Measurements from ENCODE around the gene PTBP1.
"Not testable (repeated sequence)": the region's sequence is repeated elsewhere in the genome, so short reads cannot be mapped to it uniquely, and the experiment has no call there.

The PTBP1 gene

GRCh38 chr19:850221-850978, 53.1 kb downstream of the PTBP1 start:
- DNase-seq (ENCODE audit: low read depth, low spot score) = no peak
- H3K27ac ChIP-seq = no peak overlapping the region

- H3K27ac ChIP-seq = no peak overlapping the region
- DNase-seq (ENCODE audit: low read depth, low spot score) = no peak
Measured at GRCh38 chr19:850979-851335, 53.7 kb downstream of the PTBP1 start.

DNA sequence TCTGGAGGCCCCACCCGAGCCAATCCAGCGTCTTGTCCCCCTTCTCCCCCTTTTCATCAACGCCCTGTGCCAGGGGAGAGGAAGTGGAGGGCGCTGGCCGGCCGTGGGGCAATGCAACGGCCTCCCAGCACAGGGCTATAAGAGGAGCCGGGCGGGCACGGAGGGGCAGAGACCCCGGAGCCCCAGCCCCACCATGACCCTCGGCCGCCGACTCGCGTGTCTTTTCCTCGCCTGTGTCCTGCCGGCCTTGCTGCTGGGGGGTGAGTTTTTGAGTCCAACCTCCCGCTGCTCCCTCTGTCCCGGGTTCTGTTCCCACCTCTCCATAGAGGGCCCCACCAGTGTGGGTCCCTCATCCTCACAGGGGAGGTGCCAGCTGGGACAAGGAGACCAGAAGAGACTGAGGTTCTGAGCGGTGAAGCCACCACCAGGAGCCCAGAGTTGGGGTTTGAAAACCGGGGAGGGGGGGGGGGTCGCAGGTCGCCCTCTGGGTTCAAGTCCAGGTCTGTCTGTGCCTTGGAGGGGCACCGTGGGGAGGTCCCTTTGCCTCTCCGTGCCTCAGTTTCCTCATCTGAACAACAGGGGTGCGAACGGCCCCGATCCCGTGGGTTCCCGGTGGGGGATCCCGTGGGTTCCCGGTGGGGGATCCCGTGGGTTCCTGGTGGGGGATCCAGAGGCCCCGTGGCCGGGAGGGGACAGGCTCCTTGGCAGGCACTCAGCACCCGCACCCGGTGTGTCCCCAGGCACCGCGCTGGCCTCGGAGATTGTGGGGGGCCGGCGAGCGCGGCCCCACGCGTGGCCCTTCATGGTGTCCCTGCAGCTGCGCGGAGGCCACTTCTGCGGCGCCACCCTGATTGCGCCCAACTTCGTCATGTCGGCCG, 55.1 kb downstream of the PTBP1 start, which contains the start of gene ELANE:
Gene ELANE, plus strand, starts transcription at position 168 of the 878 bp plus-strand sequence. Its CDS starts 26 bp downstream, at position 194.
- DNase-seq (ENCODE audit: low read depth, low spot score) = no peak
- H3K27ac ChIP-seq = no peak within 1 kb of the TSS

- H3K27ac ChIP-seq = no peak overlapping the region
Measured at GRCh38 chr19:853014-853585, 55.8 kb downstream of the PTBP1 start.

DNA sequence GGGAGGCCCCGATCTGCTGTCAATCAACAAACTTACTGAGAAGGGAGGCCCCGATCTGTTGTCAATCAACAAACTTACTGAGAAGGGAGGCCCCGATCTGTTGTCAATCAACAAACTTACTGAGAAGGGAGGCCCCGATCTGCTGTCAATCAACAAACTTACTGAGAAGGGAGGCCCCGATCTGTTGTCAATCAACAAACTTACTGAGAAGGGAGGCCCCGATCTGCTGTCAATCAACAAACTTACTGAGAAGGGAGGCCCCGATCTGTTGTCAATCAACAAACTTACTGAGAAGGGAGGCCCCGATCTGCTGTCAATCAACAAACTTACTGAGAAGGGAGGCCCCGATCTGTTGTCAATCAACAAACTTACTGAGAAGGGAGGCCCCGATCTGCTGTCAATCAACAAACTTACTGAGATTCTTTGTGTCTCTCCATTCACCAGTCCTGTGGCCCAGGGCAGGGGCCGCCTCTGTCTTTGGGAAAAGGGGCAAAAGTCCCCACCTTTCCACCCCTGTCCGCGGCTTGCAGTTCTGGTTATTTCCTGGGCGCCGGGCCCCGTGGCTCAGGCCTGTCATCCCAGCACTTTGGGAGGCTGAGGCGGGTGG, 56.5 kb downstream of the PTBP1 start:
- not testable (repeated sequence) for H3K27ac ChIP-seq; DNase-seq (ENCODE audit: low read depth, low spot score)

More at GRCh38 chr19:853014-853585, 55.8 kb downstream of the PTBP1 start:
- no peak for DNase-seq (ENCODE audit: low read depth, low spot score)

- no peak overlapping the region for H3K27ac ChIP-seq
- no peak for DNase-seq (ENCODE audit: low read depth, low spot score)
Measured at GRCh38 chr19:854549-854948, 57.3 kb downstream of the PTBP1 start.

GRCh38 chr19:855142-855541, 57.9 kb downstream of the PTBP1 start:
- H3K27ac ChIP-seq = no peak overlapping the region
- DNase-seq (ENCODE audit: low read depth, low spot score) = no peak

GRCh38 chr19:855566-856120, 58.4 kb downstream of the PTBP1 start:
- DNase-seq (ENCODE audit: low read depth, low spot score) = no peak
- H3K27ac ChIP-seq = no peak overlapping the region

GRCh38 chr19:858284-858683, 61.0 kb downstream of the PTBP1 start:
- no peak for DNase-seq (ENCODE audit: low read depth, low spot score)
- H3K27ac ChIP-seq = no peak overlapping the region

- H3K27ac ChIP-seq = no peak within 1 kb of the TSS
- no peak for DNase-seq (ENCODE audit: low read depth, low spot score)
Measured at GRCh38 chr19:858868-859843, 61.9 kb downstream of the PTBP1 start, which contains the start of gene CFD. CFD (plus strand) TSS chr19:859664; CDS start chr19:859690, 26 bp downstream.

DNA sequence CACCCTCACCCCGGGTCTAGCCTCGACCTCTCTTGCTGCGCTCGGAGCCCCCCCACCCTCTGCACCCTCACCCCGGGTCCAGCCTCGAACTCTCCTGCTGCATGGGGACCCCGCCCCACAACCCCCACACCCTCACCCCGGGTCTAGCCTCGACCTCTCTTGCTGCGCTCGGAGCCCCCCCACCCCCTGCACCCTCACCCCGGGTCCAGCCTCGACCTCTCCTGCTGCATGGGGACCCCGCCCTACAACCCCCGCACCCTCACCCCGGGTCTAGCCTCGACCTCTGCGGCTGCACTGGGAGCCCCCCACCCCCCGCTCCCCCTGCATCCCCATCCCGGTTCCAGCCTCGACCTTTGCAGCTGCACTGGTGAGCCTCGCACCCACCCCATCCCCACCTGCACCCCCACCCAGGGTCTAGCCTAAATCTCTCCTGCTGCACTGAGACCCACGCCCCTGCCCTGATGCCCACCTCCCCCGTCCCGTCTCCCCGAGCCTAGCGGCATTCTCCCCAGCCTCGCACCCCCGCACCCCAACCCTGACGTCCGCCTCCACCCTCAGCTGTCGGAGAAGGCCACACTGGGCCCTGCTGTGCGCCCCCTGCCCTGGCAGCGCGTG, 64.0 kb downstream of the PTBP1 start:
- H3K27ac ChIP-seq = no peak overlapping the region
- DNase-seq (ENCODE audit: low read depth, low spot score) = no peak

Data from epithelial cell of prostate (primary cell).